ENCODE results near the gene KDM2A. TPM values are rescaled to one million over a fixed set of nuclear protein-coding genes. Genes with fewer than 3 reads are reported as not detected.

KDM2A gene
- polyA plus RNA-seq, 1 experiment: 52.2 TPM

- POLR2A ChIA-PET: interaction anchor here (0.7 kb wide), 1 partner anchor 259 kb away, joined by 7 read pairs; no protein-coding TSS in a partner anchor
- Histone ChIP-seq H3K27me3 (ENCODE audit: control insufficient read depth, insufficient read depth, low read length) (no peaks in the 10 kb centered on the region), H3K9me3 (ENCODE audit: control insufficient read depth, insufficient read depth, low read length) (peaks cover 8% of the 10 kb centered on the region), H3K27ac (ENCODE audit: low read depth, low read length) (peak overlapping the region; percentile 52), H3K4me3 (ENCODE audit: low read depth, low read length) (no peak overlapping the region)
- CTCF ChIA-PET: interaction anchor here (0.6 to 1.1 kb wide), 2 partner anchors 25 to 91 kb away, joined by 3 to 4 read pairs; no protein-coding TSS in a partner anchor
- TF ChIP-seq CTCF (IDR thresholded peaks at IDR 0.05; ENCODE audit: low read depth, low read length): no peak
- DNase-seq (ENCODE audit: low read depth, low spot score): no peak
Measured at GRCh38 chr11:67291481-67292381, 172.7 kb downstream of the KDM2A start.

GRCh38 chr11:67292671-67293070, 173.6 kb downstream of the KDM2A start:
- no peak for DNase-seq (ENCODE audit: low read depth, low spot score)
- no peaks in the 10 kb centered on the region for H3K27me3 ChIP-seq (ENCODE audit: control insufficient read depth, insufficient read depth, low read length)
- ChIA-PET CTCF (interaction anchor here (0.6 to 1.2 kb wide), 2 partner anchors 59 to 452 kb away, joined by 3 to 4 read pairs; no protein-coding TSS in a partner anchor), POLR2A (interaction anchor here (0.7 to 0.9 kb wide), 2 partner anchors 10 to 14 kb away, joined by 3 to 4 read pairs; partner anchors contain the start of gene SSH3)
- no peak for TF ChIP-seq CTCF (IDR thresholded peaks at IDR 0.05; ENCODE audit: low read depth, low read length)
- no peak overlapping the region for H3K4me3 ChIP-seq (ENCODE audit: low read depth, low read length)
- peaks cover 8% of the 10 kb centered on the region for H3K9me3 ChIP-seq (ENCODE audit: control insufficient read depth, insufficient read depth, low read length)
- no peak overlapping the region for H3K27ac ChIP-seq (ENCODE audit: low read depth, low read length)

GRCh38 chr11:67293090-67293489, 174.0 kb downstream of the KDM2A start:
- ChIA-PET POLR2A (interaction anchor here (0.7 to 0.9 kb wide), 2 partner anchors 10 to 15 kb away, joined by 3 to 4 read pairs; partner anchors contain the start of gene SSH3), CTCF (interaction anchor here (0.6 to 1.2 kb wide), 3 partner anchors 24 to 452 kb away, joined by 3 to 4 read pairs (median 3); no protein-coding TSS in a partner anchor)
- H3K9me3 ChIP-seq (ENCODE audit: control insufficient read depth, insufficient read depth, low read length): peaks cover 8% of the 10 kb centered on the region
- no peaks in the 10 kb centered on the region for H3K27me3 ChIP-seq (ENCODE audit: control insufficient read depth, insufficient read depth, low read length)
- H3K27ac ChIP-seq (ENCODE audit: low read depth, low read length): no peak overlapping the region
- no peak for TF ChIP-seq CTCF (IDR thresholded peaks at IDR 0.05; ENCODE audit: low read depth, low read length)
- DNase-seq (ENCODE audit: low read depth, low spot score): no peak
- H3K4me3 ChIP-seq (ENCODE audit: low read depth, low read length): no peak overlapping the region

GRCh38 chr11:67295846-67296245, 176.8 kb downstream of the KDM2A start:
- POLR2A ChIA-PET: no interaction called here
- no peaks in the 10 kb centered on the region for H3K27me3 ChIP-seq (ENCODE audit: control insufficient read depth, insufficient read depth, low read length)
- CTCF ChIA-PET: no interaction called here
- H3K9me3 ChIP-seq (ENCODE audit: control insufficient read depth, insufficient read depth, low read length): peaks cover 8% of the 10 kb centered on the region
- no peak overlapping the region for H3K4me3 ChIP-seq (ENCODE audit: low read depth, low read length)
- no peak for TF ChIP-seq CTCF (IDR thresholded peaks at IDR 0.05; ENCODE audit: low read depth, low read length)
- no peak for DNase-seq (ENCODE audit: low read depth, low spot score)
- H3K27ac ChIP-seq (ENCODE audit: low read depth, low read length): no peak overlapping the region

GRCh38 chr11:67298786-67299185, 179.7 kb downstream of the KDM2A start:
- no peak for DNase-seq (ENCODE audit: low read depth, low spot score)
- no peaks in the 10 kb centered on the region for H3K27me3 ChIP-seq (ENCODE audit: control insufficient read depth, insufficient read depth, low read length)
- H3K4me3 ChIP-seq (ENCODE audit: low read depth, low read length): no peak overlapping the region
- TF ChIP-seq CTCF (IDR thresholded peaks at IDR 0.05; ENCODE audit: low read depth, low read length): no peak
- POLR2A ChIA-PET: no interaction called here
- H3K27ac ChIP-seq (ENCODE audit: low read depth, low read length): no peak overlapping the region
- CTCF ChIA-PET: interaction anchor here (0.7 to 1.1 kb wide), 3 partner anchors 10 to 37 kb away, joined by 3 to 4 read pairs (median 3); partner anchors contain the start of gene ANKRD13D
- H3K9me3 ChIP-seq (ENCODE audit: control insufficient read depth, insufficient read depth, low read length): peaks cover 8% of the 10 kb centered on the region
